ENCODE data around the gene ZNF221. TPM values are rescaled to one million over a fixed set of nuclear protein-coding genes. Genes with fewer than 3 reads are reported as not detected.

ZNF221 gene
- total and polyA plus RNA-seq, 2 experiments from 2014 or later = 1.5 to 9.2 TPM

DNA sequence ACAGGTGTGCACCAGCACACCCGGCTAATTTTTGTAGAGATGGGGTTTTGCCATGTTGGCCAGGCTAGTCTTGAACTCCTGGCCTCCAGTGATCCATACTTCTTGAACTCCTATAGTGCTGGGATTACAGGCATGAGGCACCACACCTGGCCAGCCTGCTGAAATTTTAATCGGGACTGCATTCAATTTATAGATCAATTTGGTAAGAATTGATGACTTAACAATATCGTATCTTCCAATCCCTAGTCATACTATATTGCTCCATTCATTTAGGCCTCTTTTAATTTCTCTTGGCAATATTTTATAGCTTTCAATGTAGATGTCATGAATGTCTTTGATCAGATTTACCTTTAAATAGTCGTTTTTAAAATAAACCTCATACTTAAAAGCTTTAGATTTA, 10.3 kb upstream of the ZNF221 start:
- Histone ChIP-seq H2AFZ (no peak overlapping the region), H3K27me3 (ENCODE audit: insufficient read depth) (no peaks in the 10 kb centered on the region), H3K36me3 (ENCODE audit: insufficient read depth) (no peaks in the 10 kb centered on the region), H4K20me1 (replicated peaks; ENCODE audit: insufficient read depth) (no peaks in the 10 kb centered on the region), H3K9me2 (ENCODE audit: insufficient read depth) (0 out of 2 replicates have a peak, but pooled peaks cover 7% of the 10 kb centered on the region), H3K79me2 (replicated peaks; ENCODE audit: insufficient read depth) (no peaks in the 10 kb centered on the region), H3K4me1 (ENCODE audit: insufficient read depth) (peaks cover 3% of the 10 kb centered on the region; the same call in 1 of the 2 replicates), H3K4me3 (no peak overlapping the region), H3F3A (replicated peaks; ENCODE audit: low read depth) (no peaks in the 10 kb centered on the region), H3K4me2 (no peak overlapping the region), H3K27ac (ENCODE audit: low read depth) (no peak overlapping the region)
- DNase-seq (ENCODE audit: low spot score) (no peak), ATAC-seq (no peak)
- no peak overlapping the region for H3K4me3 Mint-ChIP-seq
- no peak overlapping the region for H3K27ac Mint-ChIP-seq
- H3K4me1 Mint-ChIP-seq = no peaks in the 10 kb centered on the region
- TF ChIP-seq JUNB (IDR thresholded peaks at IDR 0.05; ENCODE audit: unreplicated experiment) (no peak), EZH2phosphoT487 (IDR thresholded peaks at IDR 0.05; ENCODE audit: unreplicated experiment) (no peak), CREB1 (CRISPR knock-in tag; IDR thresholded peaks at IDR 0.05; ENCODE audit: low read depth) (no peak), ZNF114 (CRISPR knock-in tag; IDR thresholded peaks at IDR 0.05) (no peak), POLR2AphosphoS5 (IDR thresholded peaks at IDR 0.05; ENCODE audit: low read depth) (no peak), NANOG (IDR thresholded peaks at IDR 0.05; ENCODE audit: borderline replicate concordance) (no peak), ZNF331 (CRISPR knock-in tag; IDR thresholded peaks at IDR 0.05; ENCODE audit: low read depth) (no peak), STAT1 (IDR thresholded peaks at IDR 0.05; ENCODE audit: unreplicated experiment) (no peak)
- TF ChIP-seq, protein P1, sequence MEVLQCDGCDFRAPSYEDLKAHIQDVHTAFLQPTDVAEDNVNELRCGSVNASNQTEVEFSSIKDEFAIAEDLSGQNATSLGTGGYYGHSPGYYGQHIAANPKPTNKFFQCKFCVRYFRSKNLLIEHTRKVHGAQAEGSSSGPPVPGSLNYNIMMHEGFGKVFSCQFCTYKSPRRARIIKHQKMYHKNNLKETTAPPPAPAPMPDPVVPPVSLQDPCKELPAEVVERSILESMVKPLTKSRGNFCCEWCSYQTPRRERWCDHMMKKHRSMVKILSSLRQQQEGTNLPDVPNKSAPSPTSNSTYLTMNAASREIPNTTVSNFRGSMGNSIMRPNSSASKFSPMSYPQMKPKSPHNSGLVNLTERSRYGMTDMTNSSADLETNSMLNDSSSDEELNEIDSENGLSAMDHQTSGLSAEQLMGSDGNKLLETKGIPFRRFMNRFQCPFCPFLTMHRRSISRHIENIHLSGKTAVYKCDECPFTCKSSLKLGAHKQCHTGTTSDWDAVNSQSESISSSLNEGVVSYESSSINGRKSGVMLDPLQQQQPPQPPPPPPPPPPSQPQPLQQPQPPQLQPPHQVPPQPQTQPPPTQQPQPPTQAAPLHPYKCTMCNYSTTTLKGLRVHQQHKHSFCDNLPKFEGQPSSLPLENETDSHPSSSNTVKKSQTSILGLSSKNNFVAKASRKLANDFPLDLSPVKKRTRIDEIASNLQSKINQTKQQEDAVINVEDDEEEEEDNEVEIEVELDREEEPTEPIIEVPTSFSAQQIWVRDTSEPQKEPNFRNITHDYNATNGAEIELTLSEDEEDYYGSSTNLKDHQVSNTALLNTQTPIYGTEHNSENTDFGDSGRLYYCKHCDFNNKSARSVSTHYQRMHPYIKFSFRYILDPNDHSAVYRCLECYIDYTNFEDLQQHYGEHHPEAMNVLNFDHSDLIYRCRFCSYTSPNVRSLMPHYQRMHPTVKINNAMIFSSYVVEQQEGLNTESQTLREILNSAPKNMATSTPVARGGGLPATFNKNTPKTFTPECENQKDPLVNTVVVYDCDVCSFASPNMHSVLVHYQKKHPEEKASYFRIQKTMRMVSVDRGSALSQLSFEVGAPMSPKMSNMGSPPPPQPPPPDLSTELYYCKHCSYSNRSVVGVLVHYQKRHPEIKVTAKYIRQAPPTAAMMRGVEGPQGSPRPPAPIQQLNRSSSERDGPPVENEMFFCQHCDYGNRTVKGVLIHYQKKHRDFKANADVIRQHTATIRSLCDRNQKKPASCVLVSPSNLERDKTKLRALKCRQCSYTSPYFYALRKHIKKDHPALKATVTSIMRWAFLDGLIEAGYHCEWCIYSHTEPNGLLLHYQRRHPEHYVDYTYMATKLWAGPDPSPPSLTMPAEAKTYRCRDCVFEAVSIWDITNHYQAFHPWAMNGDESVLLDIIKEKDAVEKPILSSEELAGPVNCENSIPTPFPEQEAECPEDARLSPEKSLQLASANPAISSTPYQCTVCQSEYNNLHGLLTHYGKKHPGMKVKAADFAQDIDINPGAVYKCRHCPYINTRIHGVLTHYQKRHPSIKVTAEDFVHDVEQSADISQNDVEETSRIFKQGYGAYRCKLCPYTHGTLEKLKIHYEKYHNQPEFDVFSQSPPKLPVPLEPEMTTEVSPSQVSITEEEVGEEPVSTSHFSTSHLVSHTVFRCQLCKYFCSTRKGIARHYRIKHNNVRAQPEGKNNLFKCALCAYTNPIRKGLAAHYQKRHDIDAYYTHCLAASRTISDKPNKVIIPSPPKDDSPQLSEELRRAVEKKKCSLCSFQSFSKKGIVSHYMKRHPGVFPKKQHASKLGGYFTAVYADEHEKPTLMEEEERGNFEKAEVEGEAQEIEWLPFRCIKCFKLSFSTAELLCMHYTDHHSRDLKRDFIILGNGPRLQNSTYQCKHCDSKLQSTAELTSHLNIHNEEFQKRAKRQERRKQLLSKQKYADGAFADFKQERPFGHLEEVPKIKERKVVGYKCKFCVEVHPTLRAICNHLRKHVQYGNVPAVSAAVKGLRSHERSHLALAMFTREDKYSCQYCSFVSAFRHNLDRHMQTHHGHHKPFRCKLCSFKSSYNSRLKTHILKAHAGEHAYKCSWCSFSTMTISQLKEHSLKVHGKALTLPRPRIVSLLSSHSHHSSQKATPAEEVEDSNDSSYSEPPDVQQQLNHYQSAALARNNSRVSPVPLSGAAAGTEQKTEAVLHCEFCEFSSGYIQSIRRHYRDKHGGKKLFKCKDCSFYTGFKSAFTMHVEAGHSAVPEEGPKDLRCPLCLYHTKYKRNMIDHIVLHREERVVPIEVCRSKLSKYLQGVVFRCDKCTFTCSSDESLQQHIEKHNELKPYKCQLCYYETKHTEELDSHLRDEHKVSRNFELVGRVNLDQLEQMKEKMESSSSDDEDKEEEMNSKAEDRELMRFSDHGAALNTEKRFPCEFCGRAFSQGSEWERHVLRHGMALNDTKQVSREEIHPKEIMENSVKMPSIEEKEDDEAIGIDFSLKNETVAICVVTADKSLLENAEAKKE (CRISPR knock-in tag; IDR thresholded peaks at IDR 0.05) = no peak
- TF ChIP-seq, protein P2, sequence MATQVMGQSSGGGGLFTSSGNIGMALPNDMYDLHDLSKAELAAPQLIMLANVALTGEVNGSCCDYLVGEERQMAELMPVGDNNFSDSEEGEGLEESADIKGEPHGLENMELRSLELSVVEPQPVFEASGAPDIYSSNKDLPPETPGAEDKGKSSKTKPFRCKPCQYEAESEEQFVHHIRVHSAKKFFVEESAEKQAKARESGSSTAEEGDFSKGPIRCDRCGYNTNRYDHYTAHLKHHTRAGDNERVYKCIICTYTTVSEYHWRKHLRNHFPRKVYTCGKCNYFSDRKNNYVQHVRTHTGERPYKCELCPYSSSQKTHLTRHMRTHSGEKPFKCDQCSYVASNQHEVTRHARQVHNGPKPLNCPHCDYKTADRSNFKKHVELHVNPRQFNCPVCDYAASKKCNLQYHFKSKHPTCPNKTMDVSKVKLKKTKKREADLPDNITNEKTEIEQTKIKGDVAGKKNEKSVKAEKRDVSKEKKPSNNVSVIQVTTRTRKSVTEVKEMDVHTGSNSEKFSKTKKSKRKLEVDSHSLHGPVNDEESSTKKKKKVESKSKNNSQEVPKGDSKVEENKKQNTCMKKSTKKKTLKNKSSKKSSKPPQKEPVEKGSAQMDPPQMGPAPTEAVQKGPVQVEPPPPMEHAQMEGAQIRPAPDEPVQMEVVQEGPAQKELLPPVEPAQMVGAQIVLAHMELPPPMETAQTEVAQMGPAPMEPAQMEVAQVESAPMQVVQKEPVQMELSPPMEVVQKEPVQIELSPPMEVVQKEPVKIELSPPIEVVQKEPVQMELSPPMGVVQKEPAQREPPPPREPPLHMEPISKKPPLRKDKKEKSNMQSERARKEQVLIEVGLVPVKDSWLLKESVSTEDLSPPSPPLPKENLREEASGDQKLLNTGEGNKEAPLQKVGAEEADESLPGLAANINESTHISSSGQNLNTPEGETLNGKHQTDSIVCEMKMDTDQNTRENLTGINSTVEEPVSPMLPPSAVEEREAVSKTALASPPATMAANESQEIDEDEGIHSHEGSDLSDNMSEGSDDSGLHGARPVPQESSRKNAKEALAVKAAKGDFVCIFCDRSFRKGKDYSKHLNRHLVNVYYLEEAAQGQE (IDR thresholded peaks at IDR 0.05; ENCODE audit: unreplicated experiment) = no peak
- TF ChIP-seq, protein P3, sequence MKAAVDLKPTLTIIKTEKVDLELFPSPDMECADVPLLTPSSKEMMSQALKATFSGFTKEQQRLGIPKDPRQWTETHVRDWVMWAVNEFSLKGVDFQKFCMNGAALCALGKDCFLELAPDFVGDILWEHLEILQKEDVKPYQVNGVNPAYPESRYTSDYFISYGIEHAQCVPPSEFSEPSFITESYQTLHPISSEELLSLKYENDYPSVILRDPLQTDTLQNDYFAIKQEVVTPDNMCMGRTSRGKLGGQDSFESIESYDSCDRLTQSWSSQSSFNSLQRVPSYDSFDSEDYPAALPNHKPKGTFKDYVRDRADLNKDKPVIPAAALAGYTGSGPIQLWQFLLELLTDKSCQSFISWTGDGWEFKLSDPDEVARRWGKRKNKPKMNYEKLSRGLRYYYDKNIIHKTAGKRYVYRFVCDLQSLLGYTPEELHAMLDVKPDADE (IDR thresholded peaks at IDR 0.05) = no peak
- H3K9me3 Mint-ChIP-seq = peaks cover 35% of the 10 kb centered on the region
- H3K36me3 Mint-ChIP-seq (ENCODE audit: low read depth) = no peaks in the 10 kb centered on the region
- peaks cover 5% of the 10 kb centered on the region for H3K27me3 Mint-ChIP-seq (ENCODE audit: insufficient read depth, low read depth, poor library complexity)

All from GM23338 (cell line).